Panc1 (cell line): ENCODE measurements around the gene PGF. TPM values are rescaled to one million over a fixed set of nuclear protein-coding genes. Genes with fewer than 3 reads are reported as not detected.
A peak's percentile ranks its signal among the peaks of the same experiment; 100 is the strongest.

Source experiments
- ATAC-seq: fragments of 200-7000 bp; cut with Tn5 transposase; 2 replicates; pipeline ENCODE4 v1.9.1; 2020; ENCODE audit warnings: mild to moderate bottlenecking, moderate library complexity
- BruUV-seq: library from RNA; stranded (reverse); fragments of 400-500 nt; replicated peaks from 2 replicates; lab custom pipeline; 2021; lab: Mats Ljungman, UMichigan
- CTCF ChIA-PET: fragments of 300-600 bp; sonication (Branson Sonifier 250); formaldehyde crosslinking; loops from one replicate; lab custom pipeline; 2022; ENCODE audit warnings: antibody characterized with exemption; lab: Charles Lee
- POLR2A ChIA-PET: fragments of 300-600 bp; sonication (Branson Sonifier 250); formaldehyde crosslinking; loops from one replicate; lab custom pipeline; 2022; ENCODE audit warnings: antibody characterized with exemption; lab: Charles Lee
- DNase-seq: peaks from one replicate; pipeline ENCODE4 v3.0.0-alpha.2; 2010; ENCODE audit warnings: low read depth, low spot score
- H3K27ac ChIP-seq: 2 replicates; pipeline ENCODE4 v1.5.1; 2011; ENCODE audit warnings: mild to moderate bottlenecking, low read length, inconsistent platforms
- H3K27me3 ChIP-seq: fragments of 200-500 bp; sonication (Bioruptor generic); 2 replicates; pipeline ENCODE4 v1.6.0; 2014; ENCODE audit warnings: low read length, inconsistent platforms; ENCODE audit not compliant: control insufficient read depth, insufficient read depth
- H3K36me3 ChIP-seq: fragments of 200-500 bp; sonication (Bioruptor generic); 2 replicates; pipeline ENCODE4 v1.5.1; 2014; ENCODE audit warnings: inconsistent platforms, mild to moderate bottlenecking, low read length, moderate library complexity; ENCODE audit not compliant: control insufficient read depth, insufficient read depth
- H3K4me1 ChIP-seq: 2 replicates; pipeline ENCODE4 v1.5.1; 2011; ENCODE audit warnings: inconsistent platforms, mild to moderate bottlenecking, low read length, moderate library complexity; ENCODE audit not compliant: control insufficient read depth, insufficient read depth
- H3K4me3 ChIP-seq, 2 experiments: 2 replicates each; pipeline ENCODE4 v1.5.1; 2011 to 2012; ENCODE audit warnings: low read depth in 2 of 2, low read length in 2 of 2, mild to moderate bottlenecking in 2 of 2, inconsistent platforms in 1 of 2, moderate library complexity in 1 of 2
- H3K9me3 ChIP-seq: fragments of 200-500 bp; sonication (Bioruptor generic); 2 replicates; pipeline ENCODE4 v1.5.1; 2014; ENCODE audit warnings: low read depth, mild to moderate bottlenecking, inconsistent platforms, low read length, moderate library complexity; ENCODE audit not compliant: control insufficient read depth, insufficient read depth
- CTCF ChIP-seq: fragments of 450-650 bp; IDR thresholded peaks from 2 replicates; pipeline ENCODE4 v1.5.1; 2017; ENCODE audit warnings: mild to moderate bottlenecking
- POLR2AphosphoS5 ChIP-seq: IDR thresholded peaks from 2 replicates; pipeline ENCODE4 v1.6.1; 2012; ENCODE audit warnings: mild to moderate bottlenecking, low read depth, low read length, moderate library complexity
- REST ChIP-seq, 2 experiments: IDR thresholded peaks; 2 replicates each; pipeline ENCODE4 v1.6.1; 2011 to 2012; ENCODE audit warnings: low read depth in 2 of 2, control low read depth in 1 of 2, low read length in 1 of 2, mild to moderate bottlenecking in 1 of 2, moderate library complexity in 1 of 2; ENCODE audit not compliant: insufficient read depth in 1 of 2
- SIN3A ChIP-seq: IDR thresholded peaks from 2 replicates; pipeline ENCODE4 v1.6.1; 2012; ENCODE audit warnings: low read depth, mild to moderate bottlenecking, low read length, moderate library complexity, borderline replicate concordance; ENCODE audit not compliant: insufficient read depth
- TCF7L2 ChIP-seq: IDR thresholded peaks from 2 replicates; pipeline ENCODE4 v1.6.1; 2011; ENCODE audit warnings: mild to moderate bottlenecking, low read depth, low read length, inconsistent platforms
- in situ Hi-C: cut with HindIII; loops from 2 replicates; pipeline ENCODE4 v1.10.0; 2016; ENCODE audit warnings: low sequenced_read_pairs, low pct_unique_long_range_greater_than_20kb
- intact Hi-C: fragments of 100-400 bp; cut with micrococcal nuclease; formaldehyde crosslinking; loops from one replicate; pipeline ENCODE4 v1.10.0; 2022; ENCODE audit not compliant: unreplicated experiment
- total RNA-seq: library from RNA; stranded (reverse); gene quantifications from one replicate; pipeline ENCODE4 v1.2.1, GENCODE V29; 2021; ENCODE audit not compliant: unreplicated experiment

PGF gene
- total RNA-seq, 1 experiment from 2014 or later, result 7.3 TPM

- DNase-seq (no peak), ATAC-seq (peak; percentile 23; the same call in 1 of the 2 replicates)
- Histone ChIP-seq H3K4me3 (no peak overlapping the region), H3K9me3 (no peaks in the 10 kb centered on the region), H3K27me3 (no peaks in the 10 kb centered on the region), H3K36me3 (peaks cover 8% of the 10 kb centered on the region; the same call in 1 of the 2 replicates), H3K4me1 (no peaks in the 10 kb centered on the region), H3K27ac (no peak overlapping the region)
- TF ChIP-seq SIN3A (no peak), REST (IDR thresholded peaks at IDR 0.05; ENCODE audit: insufficient read depth in 1 of 2, low read depth in 2 of 2, low read length in 1 of 2) (no peak), TCF7L2 (no peak), POLR2AphosphoS5 (no peak), CTCF (no peak)
- intact Hi-C loops (loop anchor here (2.0 kb wide), 1 partner anchor 44 kb away; no protein-coding TSS in a partner anchor), in situ Hi-C loops (no loop called here)
- ChIA-PET POLR2A (interaction anchor here (0.6 kb wide), 1 partner anchor 170 kb away, joined by 7 read pairs; no protein-coding TSS in a partner anchor), CTCF (interaction anchor here (2.0 kb wide), 1 partner anchor 44 kb away, joined by 13 read pairs; no protein-coding TSS in a partner anchor)
- BruUV-seq, result no TSS peak
These were observed 50.5 kb downstream of the PGF start for GRCh38 chr14:74904635-74905503.

- DNase-seq, result no peak
- no peak for TF ChIP-seq REST (IDR thresholded peaks at IDR 0.05; ENCODE audit: insufficient read depth in 1 of 2, low read depth in 2 of 2, low read length in 1 of 2)
- no peak for TF ChIP-seq POLR2AphosphoS5
- TF ChIP-seq SIN3A, result no peak
- TF ChIP-seq TCF7L2, result no peak
- TF ChIP-seq CTCF, result no peak
- no peaks in the 10 kb centered on the region for H3K9me3 ChIP-seq
- in situ Hi-C loops, result no loop called here
- H3K27me3 ChIP-seq, result no peaks in the 10 kb centered on the region
- no peaks in the 10 kb centered on the region for H3K4me1 ChIP-seq
- ATAC-seq, result no peak
- H3K27ac ChIP-seq, result no peak overlapping the region
- peaks cover 8% of the 10 kb centered on the region; the same call in 1 of the 2 replicates for H3K36me3 ChIP-seq
- no peak overlapping the region for H3K4me3 ChIP-seq
- TSS peak; percentile 66 for BruUV-seq
- CTCF ChIA-PET, result no interaction called here
- intact Hi-C loops, result no loop called here
- POLR2A ChIA-PET, result no interaction called here
These were observed 52.3 kb downstream of the PGF start for GRCh38 chr14:74902941-74903705.
